Endometrial microvascular endothelial cells (primary cell): ENCODE measurements around the gene PKDCC. TPM values are rescaled to one million over a fixed set of nuclear protein-coding genes. Genes with fewer than 3 reads are reported as not detected.

Experiments used
- in situ Hi-C: cut with HindIII; loops from 2 replicates; pipeline ENCODE4 v1.10.0; 2017; ENCODE audit warnings: low sequenced_read_pairs, low pct_unique_long_range_greater_than_20kb; ENCODE audit errors: inconsistent ontology term
- total RNA-seq: library from RNA; depleted of rRNA; stranded (reverse); fragments of >200 nt; gene quantifications from one replicate; pipeline ENCODE4 v1.2.3, GENCODE V29; 2015; ENCODE audit errors: inconsistent ontology term

Gene PKDCC, protein sequence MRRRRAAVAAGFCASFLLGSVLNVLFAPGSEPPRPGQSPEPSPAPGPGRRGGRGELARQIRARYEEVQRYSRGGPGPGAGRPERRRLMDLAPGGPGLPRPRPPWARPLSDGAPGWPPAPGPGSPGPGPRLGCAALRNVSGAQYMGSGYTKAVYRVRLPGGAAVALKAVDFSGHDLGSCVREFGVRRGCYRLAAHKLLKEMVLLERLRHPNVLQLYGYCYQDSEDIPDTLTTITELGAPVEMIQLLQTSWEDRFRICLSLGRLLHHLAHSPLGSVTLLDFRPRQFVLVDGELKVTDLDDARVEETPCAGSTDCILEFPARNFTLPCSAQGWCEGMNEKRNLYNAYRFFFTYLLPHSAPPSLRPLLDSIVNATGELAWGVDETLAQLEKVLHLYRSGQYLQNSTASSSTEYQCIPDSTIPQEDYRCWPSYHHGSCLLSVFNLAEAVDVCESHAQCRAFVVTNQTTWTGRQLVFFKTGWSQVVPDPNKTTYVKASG
- 2.4 TPM for total RNA-seq

DNA sequence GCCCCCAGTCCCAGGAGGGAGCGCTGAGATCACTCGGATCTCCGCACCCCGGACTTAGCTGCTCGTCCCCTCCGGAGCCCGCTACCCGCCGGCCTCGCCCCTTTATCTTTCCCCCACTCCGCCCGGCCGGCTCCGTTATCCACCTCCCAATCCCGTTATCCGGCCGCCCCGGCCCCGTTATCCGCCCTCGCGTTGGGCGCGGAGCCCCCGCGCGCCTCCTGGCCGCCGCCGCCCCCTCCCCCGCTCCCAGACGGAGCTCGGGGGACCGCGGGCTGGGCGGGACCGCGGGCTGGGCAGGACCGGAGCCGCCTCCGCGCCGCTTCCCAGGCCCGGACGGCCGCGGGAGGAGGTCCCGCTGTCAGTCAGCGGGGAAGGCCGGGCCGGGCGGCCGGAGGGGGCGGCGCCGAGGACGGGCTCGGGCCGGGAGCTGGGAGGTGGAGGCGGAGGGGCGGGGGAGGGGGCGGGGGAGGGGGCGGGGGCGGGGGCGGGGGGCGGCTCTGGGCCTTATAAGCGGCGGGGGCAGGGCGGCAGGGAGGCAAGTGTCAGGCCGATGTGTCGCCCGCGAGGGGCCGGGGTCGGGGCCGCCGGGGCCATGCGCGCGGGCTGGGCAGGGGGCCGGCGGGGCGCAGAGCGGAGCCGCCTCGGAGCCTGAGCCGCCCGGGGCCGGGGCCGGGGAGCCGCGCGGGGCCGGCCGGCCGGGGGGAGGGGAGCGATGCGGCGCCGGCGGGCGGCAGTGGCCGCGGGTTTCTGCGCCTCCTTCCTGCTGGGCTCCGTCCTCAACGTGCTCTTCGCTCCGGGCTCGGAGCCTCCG lies at the start of gene PKDCC:
PKDCC (plus strand) TSS at position 534 of the 811 bp plus-strand sequence; CDS start at position 713, 179 bp downstream.
- in situ Hi-C loops: no loop called here

- in situ Hi-C loops: no loop called here
Measured at GRCh38 chr2:41998186-41999127, 49.4 kb upstream of the PKDCC start.

GRCh38 chr2:41999128-41999480 lies 48.7 kb upstream of the PKDCC start:
- in situ Hi-C loops: no loop called here

- in situ Hi-C loops: no loop called here
Measured at GRCh38 chr2:41999592-42000281, 48.1 kb upstream of the PKDCC start.

DNA sequence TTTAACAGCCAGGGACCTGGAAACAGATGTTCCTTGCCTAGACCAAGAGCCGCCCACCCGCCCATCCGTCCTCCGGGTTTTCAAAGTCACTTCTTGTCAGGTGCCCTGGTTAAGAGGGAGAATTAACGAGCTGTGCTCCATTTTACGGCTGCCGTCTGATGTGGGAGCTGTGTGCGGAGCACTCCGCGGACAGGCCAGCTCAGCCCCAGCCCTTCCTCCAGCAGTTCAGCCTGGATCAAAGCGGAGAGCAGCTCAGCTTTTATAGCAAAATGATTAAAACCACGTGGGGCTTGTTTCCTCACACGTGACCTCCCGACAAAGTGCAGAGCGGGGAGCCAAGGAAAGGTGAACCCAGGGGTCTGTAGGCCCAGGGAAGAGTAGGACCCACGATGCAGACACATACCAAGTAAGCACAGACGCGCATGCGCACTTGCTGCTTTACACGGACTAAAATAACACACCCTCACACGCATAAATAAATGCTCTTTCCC lies 46.1 kb upstream of the PKDCC start:
- in situ Hi-C loops: no loop called here

- in situ Hi-C loops: no loop called here
Measured at GRCh38 chr2:42007551-42007950, 40.3 kb upstream of the PKDCC start.

GRCh38 chr2:42008241-42008921 lies 39.4 kb upstream of the PKDCC start:
- in situ Hi-C loops: no loop called here

- in situ Hi-C loops: no loop called here
Measured at GRCh38 chr2:42009657-42010580, 37.9 kb upstream of the PKDCC start.

DNA sequence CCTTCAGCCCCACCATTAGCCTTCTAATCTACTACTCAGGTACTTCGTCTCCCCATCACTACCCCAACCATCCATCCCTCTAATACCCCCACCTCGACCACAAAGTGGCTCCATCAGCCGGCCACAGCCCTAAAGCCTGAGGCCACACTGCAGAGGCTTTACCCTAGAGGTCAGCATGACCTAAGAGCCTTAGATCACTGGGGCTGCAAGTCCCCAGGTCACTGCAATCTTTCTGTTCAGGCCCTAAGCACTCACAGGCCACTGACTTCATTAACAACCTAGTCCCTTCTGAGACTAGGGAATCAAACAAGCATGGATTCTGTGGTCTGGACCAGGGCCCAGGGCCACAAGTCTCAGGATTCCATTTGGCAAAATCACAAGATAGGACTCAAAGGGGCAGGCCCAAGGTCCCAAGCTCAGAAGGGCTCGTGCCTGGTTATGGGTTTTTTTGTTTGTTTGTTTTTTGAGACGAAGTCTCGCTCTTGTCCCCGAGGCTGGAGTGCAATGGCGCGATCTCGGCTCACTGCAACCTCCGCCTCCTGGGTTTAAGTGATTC lies 37.0 kb upstream of the PKDCC start:
- in situ Hi-C loops: no loop called here

DNA sequence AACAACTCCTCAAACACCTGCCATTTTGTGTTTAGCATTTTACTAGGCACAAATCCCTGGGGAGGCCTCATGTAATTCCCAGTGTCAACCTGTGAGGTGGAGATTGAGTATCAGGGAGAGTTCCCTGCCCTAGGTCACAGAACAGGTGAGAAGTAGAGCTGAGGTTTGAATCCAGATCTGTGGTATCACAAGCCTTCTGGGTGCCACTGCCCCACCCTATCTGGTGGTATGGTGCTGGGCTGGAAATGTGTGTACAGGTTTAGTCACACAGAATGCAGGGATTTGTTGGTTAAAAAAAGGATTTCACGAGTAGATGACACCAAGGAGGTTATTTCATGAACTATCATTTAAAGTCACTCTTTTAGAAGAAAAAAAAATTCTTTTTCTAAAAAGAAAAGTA lies 35.7 kb upstream of the PKDCC start:
- in situ Hi-C loops: no loop called here

DNA sequence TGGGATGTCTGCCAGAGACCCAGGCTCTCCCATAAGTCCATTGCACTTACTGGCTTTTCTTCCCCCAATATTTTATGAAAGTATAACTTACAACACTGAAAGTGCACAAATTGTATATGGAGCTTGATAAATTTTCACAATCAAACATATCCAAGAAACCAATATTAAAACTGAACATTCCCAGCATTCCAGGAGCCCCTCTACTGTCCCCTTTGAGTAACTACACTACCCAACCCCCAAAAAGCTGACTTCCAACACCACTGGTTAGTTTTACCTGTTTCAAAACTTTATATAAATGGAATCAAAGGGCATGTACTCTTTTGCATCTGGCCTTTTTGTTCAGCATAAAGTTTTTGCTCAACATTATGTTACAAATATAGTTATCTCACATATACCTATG lies 35.2 kb upstream of the PKDCC start:
- in situ Hi-C loops: no loop called here

DNA sequence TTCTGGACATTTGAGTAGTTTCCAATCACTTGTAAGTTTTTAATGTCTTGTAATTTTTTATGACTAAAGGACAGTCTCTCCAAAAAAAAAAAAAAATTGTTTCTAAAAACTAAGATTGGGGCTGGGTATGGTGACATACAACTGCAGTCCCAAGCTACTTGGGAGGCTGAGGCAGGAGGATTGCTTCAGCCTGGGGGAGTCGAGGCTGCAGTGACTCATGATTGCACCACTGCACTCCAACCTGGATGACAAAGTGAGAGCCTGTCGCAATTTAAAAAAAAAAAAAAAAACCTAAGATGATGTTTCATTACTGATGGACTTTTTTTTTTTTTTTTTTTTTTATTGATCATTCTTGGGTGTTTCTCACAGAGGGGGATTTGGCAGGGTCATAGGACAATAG lies 34.4 kb upstream of the PKDCC start:
- in situ Hi-C loops: no loop called here

GRCh38 chr2:42021464-42021863 lies 26.4 kb upstream of the PKDCC start:
- in situ Hi-C loops: no loop called here

DNA sequence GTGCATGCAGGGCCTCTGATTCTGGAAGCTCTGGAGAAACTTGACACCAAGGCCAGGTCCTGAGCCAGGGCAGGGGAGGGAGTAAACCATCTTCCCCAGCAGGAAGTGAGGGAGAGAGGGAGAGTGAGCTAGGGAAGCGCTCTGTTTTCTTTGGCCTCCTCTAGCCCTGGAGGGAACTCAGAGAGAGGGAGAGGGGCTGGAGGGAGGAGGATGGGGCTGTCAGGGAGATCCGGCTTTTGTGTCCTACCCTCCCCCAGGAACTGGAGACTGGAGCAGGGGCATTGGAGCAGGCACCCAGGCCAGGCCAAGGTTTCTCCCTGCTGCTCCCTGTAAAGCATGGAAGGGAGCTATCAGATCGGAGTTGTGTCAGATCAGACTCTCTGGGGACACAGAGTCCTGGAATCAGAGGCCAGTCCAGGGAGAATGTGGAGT lies 22.7 kb upstream of the PKDCC start:
- in situ Hi-C loops: no loop called here

- in situ Hi-C loops: no loop called here
Measured at GRCh38 chr2:42026272-42026671, 21.5 kb upstream of the PKDCC start.

DNA sequence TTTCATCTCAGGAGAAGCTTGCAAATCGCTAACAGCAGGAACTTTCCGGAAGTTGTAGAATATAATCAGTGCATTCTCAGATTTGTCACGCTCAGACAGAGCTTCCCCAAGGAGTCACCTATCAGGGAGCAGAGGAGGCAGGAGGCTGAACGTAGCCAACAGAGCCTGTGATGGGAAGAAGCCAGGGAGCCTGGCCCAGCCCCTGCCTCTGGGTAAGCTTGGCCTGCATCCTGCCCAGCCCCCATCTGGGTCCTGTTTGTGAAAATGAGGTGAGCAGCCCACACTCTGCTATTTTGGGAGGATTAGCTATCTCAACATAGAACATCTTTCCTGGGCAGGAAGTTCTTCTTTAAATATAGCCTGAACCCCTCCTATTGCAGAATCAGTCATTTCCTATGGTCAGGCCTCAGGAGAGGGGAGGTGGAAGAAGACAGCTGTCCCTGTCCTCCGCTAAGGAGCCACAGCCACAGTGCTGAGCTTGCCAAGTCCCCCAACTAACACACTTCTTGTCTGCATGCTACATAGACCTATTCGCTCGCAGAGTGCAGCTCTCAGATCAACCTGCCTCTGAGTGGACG lies 19.2 kb upstream of the PKDCC start:
- in situ Hi-C loops: no loop called here
